IMR-90 (cell line): ENCODE results near the gene SLC17A8. TPM values are rescaled to one million over a fixed set of nuclear protein-coding genes. Genes with fewer than 3 reads are reported as not detected.

Source experiments
- ATAC-seq: fragments of 200-7000 bp; cut with Tn5 transposase; 2 replicates; pipeline ENCODE4 v1.9.1; 2020; ENCODE audit warnings: low read depth, mild to moderate bottlenecking, moderate library complexity
- BruUV-seq: library from RNA; stranded (reverse); fragments of 400-500 nt; replicated peaks from 2 replicates; lab custom pipeline; 2021; lab: Mats Ljungman, UMichigan
- CTCF ChIA-PET: fragments of 300-600 bp; formaldehyde crosslinking; extraction: SDS; loops from one replicate; lab custom pipeline; 2021; ENCODE audit warnings: antibody characterized with exemption; lab: Yijun Ruan, JAX
- POLR2A ChIA-PET: fragments of 300-600 bp; sonication (Branson Sonifier 250); formaldehyde crosslinking; loops from one replicate; lab custom pipeline; 2022; ENCODE audit warnings: antibody characterized with exemption; ENCODE audit not compliant: unreplicated experiment; lab: Charles Lee
- DNase-seq: peaks from one replicate; pipeline ENCODE4 v3.0.0; 2013
- H2AFZ ChIP-seq: replicated peaks from 2 replicates; pipeline ENCODE3; 2013; ENCODE audit warnings: low read length, mild to moderate bottlenecking; ENCODE audit not compliant: poor library complexity
- H2AK5ac ChIP-seq: 2 replicates; pipeline ENCODE4 v1.6.1; 2013; ENCODE audit warnings: low read depth, low read length, inconsistent platforms
- H2AK9ac ChIP-seq: replicated peaks from 2 replicates; pipeline ENCODE3; 2013; ENCODE audit warnings: mild to moderate bottlenecking, low read depth, low read length, moderate library complexity; ENCODE audit not compliant: poor library complexity
- H2BK120ac ChIP-seq: 2 replicates; pipeline ENCODE4 v1.6.1; 2013; ENCODE audit warnings: low read depth, low read length, inconsistent platforms
- H2BK15ac ChIP-seq: 3 replicates; pipeline ENCODE4 v1.6.1; 2013; ENCODE audit warnings: low read depth, low read length, inconsistent platforms
- H2BK20ac ChIP-seq: 2 replicates; pipeline ENCODE4 v1.6.1; 2013; ENCODE audit warnings: low read depth, mild to moderate bottlenecking, inconsistent platforms, low read length, moderate library complexity
- H2BK5ac ChIP-seq: 2 replicates; pipeline ENCODE4 v1.6.1; 2013; ENCODE audit warnings: mild to moderate bottlenecking, low read depth, low read length, inconsistent platforms; ENCODE audit not compliant: poor library complexity, severe bottlenecking
- H3K14ac ChIP-seq: replicated peaks from 2 replicates; pipeline ENCODE4 v1.6.1; 2013; ENCODE audit warnings: low read depth, low read length, inconsistent platforms
- H3K18ac ChIP-seq: 2 replicates; pipeline ENCODE4 v1.6.1; 2013; ENCODE audit warnings: low read depth, low read length, control low read depth
- H3K23ac ChIP-seq: 2 replicates; pipeline ENCODE4 v1.6.1; 2013; ENCODE audit warnings: low read depth, low read length, inconsistent platforms
- H3K27ac ChIP-seq: 2 replicates; pipeline ENCODE4 v1.5.1; 2013; ENCODE audit warnings: mild to moderate bottlenecking, control low read depth, low read length; ENCODE audit not compliant: insufficient read depth
- H3K27me3 ChIP-seq: 2 replicates; pipeline ENCODE4 v1.6.1; 2013; ENCODE audit warnings: low read length; ENCODE audit not compliant: control insufficient read depth, insufficient read depth
- H3K36me3 ChIP-seq: 2 replicates; pipeline ENCODE4 v1.6.1; 2013; ENCODE audit warnings: low read length, mixed read lengths; ENCODE audit not compliant: control insufficient read depth, insufficient read depth
- H3K4ac ChIP-seq: 2 replicates; pipeline ENCODE4 v1.6.1; 2013; ENCODE audit warnings: low read depth, low read length, inconsistent platforms
- H3K4me1 ChIP-seq: 2 replicates; pipeline ENCODE4 v1.6.1; 2013; ENCODE audit warnings: low read length, mixed read lengths; ENCODE audit not compliant: control insufficient read depth, insufficient read depth
- H3K4me2 ChIP-seq: 2 replicates; pipeline ENCODE4 v1.6.1; 2013; ENCODE audit warnings: low read depth, mild to moderate bottlenecking, control low read depth, low read length, moderate library complexity
- H3K4me3 ChIP-seq: 2 replicates; pipeline ENCODE4 v1.5.1; 2013; ENCODE audit warnings: low read depth, mild to moderate bottlenecking, control low read depth, low read length, moderate library complexity; ENCODE audit not compliant: insufficient read depth
- H3K56ac ChIP-seq: 2 replicates; pipeline ENCODE4 v1.6.1; 2013; ENCODE audit warnings: low read length, inconsistent platforms; ENCODE audit not compliant: insufficient read depth; ENCODE audit errors: extremely low read depth
- H3K79me1 ChIP-seq, 2 experiments: 2 replicates each; pipeline ENCODE4 v1.6.1; 2013; ENCODE audit warnings: low read length in 2 of 2, inconsistent platforms in 1 of 2, low read depth in 1 of 2
- H3K9ac ChIP-seq: 2 replicates; pipeline ENCODE4 v1.6.1; 2013; ENCODE audit warnings: low read depth, low read length, control low read depth
- H3K9me1 ChIP-seq: 2 replicates; pipeline ENCODE4 v1.6.1; 2013; ENCODE audit warnings: low read length, inconsistent platforms; ENCODE audit not compliant: insufficient read depth
- H3K9me3 ChIP-seq: 2 replicates; pipeline ENCODE4 v1.6.1; 2013; ENCODE audit warnings: low read length; ENCODE audit not compliant: control insufficient read depth, insufficient read depth
- H4K20me1 ChIP-seq: 2 replicates; pipeline ENCODE4 v1.6.1; 2013; ENCODE audit warnings: low read length, inconsistent platforms; ENCODE audit not compliant: insufficient read depth
- H4K5ac ChIP-seq: 2 replicates; pipeline ENCODE4 v1.6.1; 2013; ENCODE audit warnings: mild to moderate bottlenecking, low read depth, low read length, control low read depth
- H4K8ac ChIP-seq, 2 experiments: 2 replicates each; pipeline ENCODE4 v1.6.1; 2013; ENCODE audit warnings: low read depth in 2 of 2, low read length in 2 of 2, control low read depth in 1 of 2, inconsistent platforms in 1 of 2
- H4K91ac ChIP-seq: 2 replicates; pipeline ENCODE4 v1.6.1; 2013; ENCODE audit warnings: low read depth, low read length, inconsistent platforms; ENCODE audit not compliant: insufficient read depth
- FOS ChIP-seq: fragments of 150-350 bp; IDR thresholded peaks from 2 replicates; pipeline ENCODE4 v1.6.1; 2016; ENCODE audit warnings: low read depth, low read length
- MAZ ChIP-seq: IDR thresholded peaks from 2 replicates; pipeline ENCODE4 v1.6.1; 2012; ENCODE audit warnings: low read depth, mild to moderate bottlenecking, low read length, improper control_type of control experiment, moderate library complexity, borderline replicate concordance
- MXI1 ChIP-seq: IDR thresholded peaks from 2 replicates; pipeline ENCODE4 v1.6.1; 2012; ENCODE audit warnings: low read depth, mild to moderate bottlenecking, low read length, moderate library complexity, borderline replicate concordance
- RCOR1 ChIP-seq: IDR thresholded peaks from 2 replicates; pipeline ENCODE4 v1.6.1; 2012; ENCODE audit warnings: mild to moderate bottlenecking, low read length, improper control_type of control experiment; ENCODE audit not compliant: insufficient replicate concordance
- RFX5 ChIP-seq: IDR thresholded peaks from 2 replicates; pipeline ENCODE4 v1.8.0; 2012; ENCODE audit warnings: low read depth, mild to moderate bottlenecking, low read length, moderate library complexity
- SMC3 ChIP-seq: fragments of 150-350 bp; IDR thresholded peaks from 2 replicates; pipeline ENCODE4 v1.6.1; 2016; ENCODE audit warnings: low read depth, mild to moderate bottlenecking, antibody characterized with exemption, low read length, moderate library complexity
- WGBS, 2 experiments: methylation state at CpG; one replicate each; pipeline versions ENCODE4 v1.1.5 to v1.1.7; 2013; ENCODE audit warnings: missing lambda C conversion rate in 2 of 2; ENCODE audit not compliant: insufficient read length in 1 of 2; ENCODE audit errors: extremely low coverage in 2 of 2; 5-methylcytosine and 5-hydroxymethylcytosine counted together
- dilution Hi-C: fragments of 300-500 bp; cut with HindIII; formaldehyde crosslinking; loops from one replicate; pipeline ENCODE4 v1.14.3; 2018; ENCODE audit warnings: low sequenced_read_pairs; ENCODE audit not compliant: unreplicated experiment
- in situ Hi-C: fragments of 300-500 bp; cut with MboI; formaldehyde crosslinking; loops from 3 replicates; pipeline ENCODE4 v1.14.3; 2019; ENCODE audit warnings: low sequenced_read_pairs, inconsistent platforms, mixed read lengths
- intact Hi-C: fragments of 100-400 bp; cut with micrococcal nuclease; formaldehyde crosslinking; loops from 2 replicates; pipeline ENCODE4 v1.10.0; 2022
- polyA plus RNA-seq, 3 experiments: library from polyadenylated mRNA; depleted of rRNA; stranded (reverse); fragments of >200 nt; gene quantifications; 2 replicates each; pipeline ENCODE4 v1.2.3, GENCODE V29; 2012; ENCODE audit warnings: low replicate concordance in 1 of 3
- total RNA-seq: library from RNA; depleted of rRNA; stranded (reverse); fragments of >200 nt; gene quantifications from 2 replicates; pipeline ENCODE4 v1.2.3, GENCODE V29; 2012

The SLC17A8 gene
- total and polyA plus RNA-seq, 2 of the 4 experiments (the other 2 are of a cell fraction): not detected

DNA sequence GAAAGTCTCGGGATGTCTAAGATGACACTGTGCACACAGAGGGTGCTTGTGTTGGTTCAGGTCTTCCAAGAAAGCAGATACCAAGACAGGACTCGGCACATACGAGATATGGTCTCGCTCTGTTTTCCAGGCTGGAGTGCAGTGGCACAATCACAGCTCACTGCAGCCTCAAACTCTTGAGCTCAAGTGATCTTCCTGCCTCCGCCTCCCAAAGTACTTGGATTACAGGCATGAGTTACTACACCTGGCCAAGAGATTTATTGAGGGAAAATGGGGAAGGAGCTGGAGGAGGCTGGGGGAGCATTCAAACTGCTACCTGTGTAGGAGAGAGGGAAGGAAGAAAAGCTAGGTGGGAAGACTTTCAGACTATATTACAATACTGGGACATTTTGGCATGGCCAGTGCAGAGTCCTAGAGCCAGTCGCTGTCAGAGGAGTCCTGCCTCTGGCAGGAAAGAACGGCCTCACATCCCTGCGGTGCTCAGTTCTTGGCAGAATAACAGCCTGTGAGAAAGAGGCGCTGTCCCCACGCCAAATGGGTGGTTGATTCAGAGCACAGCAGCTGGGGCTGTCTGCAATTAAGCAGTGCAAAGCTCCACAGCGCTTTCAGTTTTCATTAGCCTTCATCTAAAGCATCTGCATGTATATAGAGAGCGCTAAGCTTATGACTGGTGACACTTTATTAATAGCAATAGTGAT, 18.3 kb downstream of the SLC17A8 start:
- Histone ChIP-seq H3K4me2 (no peak overlapping the region), H3K9ac (no peak overlapping the region), H3K23ac (no peak overlapping the region), H2BK15ac (no peak overlapping the region), H3K9me3 (no peaks in the 10 kb centered on the region), H2AK5ac (no peak overlapping the region), H4K91ac (no peak overlapping the region), H3K56ac (no peak overlapping the region), H4K8ac (no peak overlapping the region), H3K27me3 (no peaks in the 10 kb centered on the region), H2BK120ac (no peak overlapping the region), H3K4me3 (no peak overlapping the region), H4K20me1 (no peaks in the 10 kb centered on the region), H3K9me1 (no peaks in the 10 kb centered on the region), H3K4ac (no peak overlapping the region), H3K27ac (no peak overlapping the region), H2AFZ (no peak overlapping the region), H3K14ac (no peak overlapping the region), H3K4me1 (no peaks in the 10 kb centered on the region), H3K79me1 (no peaks in the 10 kb centered on the region), H2BK5ac (no peak overlapping the region), H3K36me3 (no peaks in the 10 kb centered on the region), H2BK20ac (no peak overlapping the region), H2AK9ac (no peak overlapping the region), H4K5ac (no peak overlapping the region), H3K18ac (no peak overlapping the region)
- ChIA-PET CTCF (no interaction called here), POLR2A (no interaction called here)
- no TSS peak for BruUV-seq
- peak; percentile 16 for DNase-seq
- in situ Hi-C loops: no loop called here
- dilution Hi-C loops: no loop called here
- peak; percentile 35 for ATAC-seq
- TF ChIP-seq SMC3: no peak
- no peak for TF ChIP-seq FOS
- no peak for TF ChIP-seq RFX5
- no peak for TF ChIP-seq RCOR1
- no peak for TF ChIP-seq MXI1
- TF ChIP-seq MAZ: no peak
- intact Hi-C loops: no loop called here
- 40% methylated on average over 7 of the region's 12 CpGs; no CpG with 5 or more reads in 1 of the 2 experiments for WGBS, 2 experiments
